AG04449 (cell line): ENCODE data around the gene CHAF1B.

Experiments
- CTCF ChIA-PET: fragments of 350-600 bp; formaldehyde crosslinking; extraction: SDS; loops from one replicate; lab custom pipeline; 2021; ENCODE audit warnings: antibody characterized with exemption; lab: Yijun Ruan, JAX
- POLR2A ChIA-PET: fragments of 400-600, 350-600 bp; formaldehyde crosslinking; extraction: SDS; loops from one replicate; lab custom pipeline; 2020; ENCODE audit warnings: antibody characterized with exemption, inconsistent platforms; lab: Yijun Ruan, JAX
- DNase-seq: peaks from one replicate; pipeline ENCODE4 v3.0.0-alpha.2; 2010; ENCODE audit warnings: low read depth, low spot score
- H3K4me3 ChIP-seq: 2 replicates; pipeline ENCODE4 v1.5.1; 2011; ENCODE audit warnings: low read depth, mild to moderate bottlenecking, control low read depth, low read length
- TF ChIP-seq, protein P1 (sequence below): IDR thresholded peaks from one replicate; pipeline ENCODE4 v1.5.1; 2011; ENCODE audit warnings: mild to moderate bottlenecking, moderate library complexity, low read length, control low read depth, inconsistent platforms; ENCODE audit not compliant: insufficient read depth; ENCODE audit errors: missing control alignments

Gene CHAF1B

DNA sequence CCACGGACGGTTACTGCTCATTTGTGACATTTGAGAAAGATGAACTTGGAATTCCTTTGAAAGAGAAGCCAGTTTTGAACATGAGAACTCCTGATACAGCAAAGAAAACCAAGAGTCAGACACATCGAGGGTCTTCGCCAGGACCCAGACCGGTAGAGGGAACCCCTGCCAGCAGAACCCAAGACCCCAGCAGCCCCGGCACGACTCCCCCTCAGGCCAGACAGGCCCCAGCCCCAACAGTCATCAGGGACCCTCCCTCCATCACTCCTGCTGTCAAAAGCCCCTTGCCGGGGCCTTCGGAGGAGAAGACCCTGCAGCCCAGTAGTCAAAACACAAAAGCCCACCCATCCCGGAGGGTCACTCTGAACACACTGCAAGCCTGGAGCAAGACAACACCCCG, 27.7 kb downstream of the CHAF1B start:
- POLR2A ChIA-PET, result no interaction called here
- no peak overlapping the region for H3K4me3 ChIP-seq
- CTCF ChIA-PET, result interaction anchor here (1.5 kb wide), 1 partner anchor 10 kb away, joined by 8 read pairs; no protein-coding TSS in a partner anchor
- TF ChIP-seq, protein P1, sequence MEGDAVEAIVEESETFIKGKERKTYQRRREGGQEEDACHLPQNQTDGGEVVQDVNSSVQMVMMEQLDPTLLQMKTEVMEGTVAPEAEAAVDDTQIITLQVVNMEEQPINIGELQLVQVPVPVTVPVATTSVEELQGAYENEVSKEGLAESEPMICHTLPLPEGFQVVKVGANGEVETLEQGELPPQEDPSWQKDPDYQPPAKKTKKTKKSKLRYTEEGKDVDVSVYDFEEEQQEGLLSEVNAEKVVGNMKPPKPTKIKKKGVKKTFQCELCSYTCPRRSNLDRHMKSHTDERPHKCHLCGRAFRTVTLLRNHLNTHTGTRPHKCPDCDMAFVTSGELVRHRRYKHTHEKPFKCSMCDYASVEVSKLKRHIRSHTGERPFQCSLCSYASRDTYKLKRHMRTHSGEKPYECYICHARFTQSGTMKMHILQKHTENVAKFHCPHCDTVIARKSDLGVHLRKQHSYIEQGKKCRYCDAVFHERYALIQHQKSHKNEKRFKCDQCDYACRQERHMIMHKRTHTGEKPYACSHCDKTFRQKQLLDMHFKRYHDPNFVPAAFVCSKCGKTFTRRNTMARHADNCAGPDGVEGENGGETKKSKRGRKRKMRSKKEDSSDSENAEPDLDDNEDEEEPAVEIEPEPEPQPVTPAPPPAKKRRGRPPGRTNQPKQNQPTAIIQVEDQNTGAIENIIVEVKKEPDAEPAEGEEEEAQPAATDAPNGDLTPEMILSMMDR, result no peak
- DNase-seq, result no peak

- ChIA-PET POLR2A (no interaction called here), CTCF (no interaction called here)
- DNase-seq, result no peak
- TF ChIP-seq, protein P1, result no peak
- no peak overlapping the region for H3K4me3 ChIP-seq
Observed at GRCh38 chr21:36415375-36415774, 30.2 kb downstream of the CHAF1B start.

DNA sequence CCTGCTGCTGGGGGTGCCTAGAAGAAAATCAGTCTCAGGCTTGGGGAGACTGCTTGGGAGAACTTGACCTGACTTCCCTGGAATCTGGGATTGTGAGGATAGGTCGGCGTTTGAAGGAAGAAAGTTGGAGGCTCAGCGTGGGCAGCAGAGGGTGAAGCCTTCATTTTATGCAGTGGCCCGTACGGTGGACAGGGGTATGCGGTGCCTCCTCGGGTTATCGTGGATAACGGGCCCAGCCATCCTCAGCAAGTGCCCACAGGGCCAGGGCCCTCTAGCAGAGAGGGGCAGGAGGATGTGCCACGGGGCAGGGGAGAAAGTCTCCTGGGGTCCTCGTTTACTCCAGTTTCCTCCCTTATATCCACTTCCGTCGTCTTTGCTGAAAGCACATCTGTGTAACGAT, 34.0 kb downstream of the CHAF1B start:
- H3K4me3 ChIP-seq, result no peak overlapping the region
- ChIA-PET CTCF (interaction anchor here (0.7 to 2.2 kb wide), 18 partner anchors 8 to 571 kb away, joined by 3 to 28 read pairs (median 4); no protein-coding TSS in a partner anchor), POLR2A (no interaction called here)
- no peak for DNase-seq
- TF ChIP-seq, protein P1, result no peak

GRCh38 chr21:36419996-36420395, 34.8 kb downstream of the CHAF1B start:
- DNase-seq, result peak; percentile 51
- ChIA-PET POLR2A (no interaction called here), CTCF (interaction anchor here (0.7 to 2.2 kb wide), 22 partner anchors 9 to 590 kb away, joined by 3 to 28 read pairs (median 4); no protein-coding TSS in a partner anchor)
- TF ChIP-seq, protein P1, result peak; percentile 83
- H3K4me3 ChIP-seq, result no peak overlapping the region

- ChIA-PET POLR2A (no interaction called here), CTCF (interaction anchor here (0.7 to 2.2 kb wide), 10 partner anchors 9 to 589 kb away, joined by 3 to 28 read pairs (median 4); no protein-coding TSS in a partner anchor)
- no peak for DNase-seq
- TF ChIP-seq, protein P1, result no peak
- H3K4me3 ChIP-seq, result no peak overlapping the region
Observed at GRCh38 chr21:36420571-36421339, 35.6 kb downstream of the CHAF1B start.
